GM18873 (cell line): Measurements from ENCODE around the gene TMEM134.
A peak's percentile ranks its signal among the peaks of the same experiment; 100 is the strongest.
"Not testable (repeated sequence)": the region's sequence is repeated elsewhere in the genome, so short reads cannot be mapped to it uniquely, and the experiment has no call there.

Experiments
- ATAC-seq: cut with Tn5 transposase; IDR thresholded peaks from one replicate; pipeline ENCODE4 v1.9.1; 2021; ENCODE audit warnings: mild to moderate bottlenecking, moderate library complexity, moderate number of reproducible peaks; ENCODE audit not compliant: unreplicated experiment, low FRiP score

Gene TMEM134

DNA sequence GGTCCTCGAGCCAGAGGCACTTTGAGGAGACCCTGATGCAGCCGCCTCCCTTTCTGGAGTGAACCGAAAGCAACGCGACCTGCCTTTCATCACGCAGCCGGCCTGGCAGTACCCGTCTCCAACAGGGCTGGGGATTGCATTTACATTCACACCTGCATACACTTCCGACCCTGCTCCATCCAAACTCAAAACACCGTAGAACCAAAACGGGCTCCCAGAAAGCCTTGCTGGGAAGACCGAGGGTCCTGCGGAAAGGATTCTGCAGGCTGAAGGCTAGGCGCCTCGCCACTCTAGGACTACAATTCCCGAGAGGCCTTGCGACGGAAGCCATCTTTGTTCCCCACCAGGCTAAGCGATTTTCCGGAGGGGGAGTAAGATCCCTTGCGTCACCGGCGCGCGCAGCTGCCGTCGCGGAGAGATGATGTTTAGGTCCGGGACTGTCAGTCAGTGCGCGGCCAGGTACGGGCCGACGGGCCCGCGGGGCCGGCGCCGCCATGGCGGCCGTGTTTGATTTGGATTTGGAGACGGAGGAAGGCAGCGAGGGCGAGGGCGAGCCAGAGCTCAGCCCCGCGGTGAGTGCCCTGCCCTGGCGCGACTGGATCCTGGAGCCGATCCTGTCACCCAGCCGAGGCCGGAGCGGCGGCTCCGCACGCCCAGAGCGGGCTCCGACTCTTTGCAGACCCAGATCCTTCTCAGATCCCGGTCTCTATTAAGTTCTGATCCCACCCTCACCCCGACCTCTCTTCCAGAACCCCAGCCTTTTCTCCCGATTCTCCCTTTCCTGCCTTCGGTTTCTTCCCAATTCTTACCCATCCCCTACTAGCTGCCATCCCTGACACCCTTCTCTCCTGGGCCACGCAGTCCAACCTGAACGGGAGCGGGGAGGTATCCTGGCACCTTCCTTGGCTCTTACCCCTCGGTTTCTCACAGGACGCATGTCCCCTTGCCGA lies 40.7 kb downstream of the TMEM134 start, which contains the start of gene RPS6KB2:
TSS of gene RPS6KB2 (plus strand) at position 443 of the 950 bp plus-strand sequence. CDS start at position 495, 52 bp downstream.
- peak; percentile 71 for ATAC-seq

DNA sequence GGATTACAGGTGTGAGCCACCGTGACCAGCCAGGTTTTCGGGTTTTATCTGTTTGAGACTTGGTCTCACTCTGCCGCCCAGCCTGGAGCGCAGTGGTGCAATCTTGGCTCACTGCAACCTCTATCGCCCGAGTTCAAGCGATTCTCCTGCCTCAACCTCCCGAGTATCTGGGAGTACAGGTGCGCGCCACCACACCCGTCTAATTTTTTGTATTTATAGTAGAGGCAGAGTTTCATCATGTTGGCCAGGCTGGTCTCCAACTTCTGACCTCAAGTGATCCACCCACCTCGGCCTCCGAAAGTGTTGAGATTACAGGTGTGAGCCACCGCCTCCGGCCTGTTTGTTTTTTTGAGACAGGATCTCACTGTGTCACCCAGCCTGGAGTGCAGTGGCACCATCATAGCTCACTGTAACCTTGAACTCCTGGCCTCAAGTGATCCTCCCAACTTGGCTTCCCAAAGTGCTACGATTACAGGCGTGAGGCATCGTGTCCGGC lies 41.6 kb downstream of the TMEM134 start:
- not testable (repeated sequence) for ATAC-seq

DNA sequence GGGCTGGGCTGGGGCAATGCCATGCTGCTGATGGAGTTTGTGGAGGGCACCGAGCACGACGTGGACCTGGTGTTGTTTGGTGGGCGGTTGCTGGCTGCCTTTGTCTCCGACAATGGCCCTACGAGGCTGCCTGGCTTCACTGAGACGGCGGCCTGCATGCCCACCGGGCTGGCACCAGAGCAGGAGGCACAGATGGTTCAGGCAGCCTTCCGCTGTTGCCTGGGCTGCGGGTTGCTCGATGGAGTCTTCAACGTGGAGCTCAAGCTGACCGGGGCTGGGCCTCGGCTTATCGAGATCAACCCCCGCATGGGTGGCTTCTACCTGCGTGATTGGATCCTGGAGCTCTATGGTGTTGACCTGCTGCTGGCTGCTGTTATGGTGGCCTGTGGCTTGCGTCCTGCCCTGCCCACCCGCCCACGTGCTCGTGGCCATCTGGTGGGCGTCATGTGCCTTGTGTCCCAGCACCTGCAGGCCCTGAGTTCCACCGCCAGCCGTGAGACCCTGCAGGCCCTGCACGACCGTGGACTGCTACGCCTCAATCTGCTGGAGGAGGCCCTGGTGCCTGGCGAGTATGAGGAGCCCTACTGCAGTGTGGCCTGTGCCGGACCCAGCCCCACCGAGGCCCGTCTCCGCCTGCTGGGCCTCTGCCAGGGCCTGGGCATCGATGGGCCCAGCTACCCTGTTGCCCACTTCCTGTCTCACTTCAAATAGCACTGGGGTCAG lies 45.0 kb downstream of the TMEM134 start:
- ATAC-seq, result no peak

DNA sequence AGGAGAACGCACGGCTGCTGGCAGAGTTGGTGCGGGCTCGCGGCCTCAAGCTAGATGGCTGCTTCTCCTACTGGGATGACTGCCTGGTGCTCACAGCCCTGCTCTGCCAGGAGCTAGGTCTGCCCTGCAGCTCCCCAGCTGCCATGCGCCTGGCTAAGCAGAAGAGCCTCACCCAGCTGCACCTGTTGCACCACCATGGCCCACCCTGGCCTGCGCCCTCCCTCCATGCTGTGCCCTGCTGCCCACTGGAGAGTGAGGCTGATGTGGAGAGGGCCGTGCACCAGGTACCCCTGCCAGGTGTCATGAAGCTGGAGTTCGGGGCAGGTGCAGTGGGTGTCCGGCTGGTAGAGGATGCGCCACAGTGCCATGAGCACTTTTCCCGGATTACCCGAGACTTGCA lies 45.6 kb downstream of the TMEM134 start:
- ATAC-seq, result no peak

DNA sequence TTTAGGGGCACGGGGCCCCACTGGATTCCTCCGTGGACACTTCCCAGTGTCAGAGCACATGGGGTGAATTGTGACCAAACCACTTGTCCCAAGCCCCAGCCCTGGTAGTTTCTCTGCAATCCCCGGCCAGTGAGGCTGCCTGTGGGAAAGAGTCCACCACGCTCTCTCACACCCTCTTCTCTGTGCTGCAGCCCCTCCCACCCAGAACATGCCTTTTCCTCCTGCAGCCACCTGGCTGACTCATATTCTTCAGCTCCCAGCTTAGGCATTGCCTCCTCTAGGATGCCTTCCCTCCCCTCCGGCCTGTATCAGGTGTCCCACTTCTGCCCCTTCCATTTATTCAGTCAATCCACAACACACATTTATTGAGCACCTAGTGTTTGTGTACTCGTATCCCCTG lies 46.2 kb downstream of the TMEM134 start:
- ATAC-seq, result no peak

DNA sequence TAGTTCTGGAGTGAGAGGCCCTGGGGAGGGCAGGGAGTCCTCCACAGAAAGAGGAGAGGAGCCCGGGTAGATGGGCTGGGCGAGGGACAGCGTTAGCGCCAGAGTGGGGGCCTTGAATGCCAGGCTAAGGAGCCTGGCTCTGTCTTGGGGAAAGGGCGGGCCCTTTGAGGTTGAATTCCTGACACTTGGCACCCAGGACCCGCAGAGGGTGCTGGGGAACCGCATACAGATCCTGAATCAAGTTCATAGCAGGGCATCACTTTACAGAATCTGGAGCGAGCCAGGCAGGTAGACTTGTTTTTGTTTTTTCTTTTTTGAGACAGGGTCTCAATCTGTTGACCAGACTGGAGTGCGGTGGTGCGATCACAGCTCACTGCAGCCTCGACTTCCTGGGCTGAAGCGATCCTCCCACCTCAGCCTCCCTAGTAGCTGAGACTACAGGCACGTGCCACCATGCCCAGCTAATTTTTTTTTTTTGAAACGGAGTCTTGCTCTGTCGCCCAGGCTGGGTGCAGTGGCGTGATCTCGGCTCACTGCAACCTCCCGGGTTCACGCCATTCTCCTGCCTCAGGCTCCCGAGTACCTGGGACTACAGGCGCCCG lies 47.5 kb downstream of the TMEM134 start:
- ATAC-seq, result no peak

DNA sequence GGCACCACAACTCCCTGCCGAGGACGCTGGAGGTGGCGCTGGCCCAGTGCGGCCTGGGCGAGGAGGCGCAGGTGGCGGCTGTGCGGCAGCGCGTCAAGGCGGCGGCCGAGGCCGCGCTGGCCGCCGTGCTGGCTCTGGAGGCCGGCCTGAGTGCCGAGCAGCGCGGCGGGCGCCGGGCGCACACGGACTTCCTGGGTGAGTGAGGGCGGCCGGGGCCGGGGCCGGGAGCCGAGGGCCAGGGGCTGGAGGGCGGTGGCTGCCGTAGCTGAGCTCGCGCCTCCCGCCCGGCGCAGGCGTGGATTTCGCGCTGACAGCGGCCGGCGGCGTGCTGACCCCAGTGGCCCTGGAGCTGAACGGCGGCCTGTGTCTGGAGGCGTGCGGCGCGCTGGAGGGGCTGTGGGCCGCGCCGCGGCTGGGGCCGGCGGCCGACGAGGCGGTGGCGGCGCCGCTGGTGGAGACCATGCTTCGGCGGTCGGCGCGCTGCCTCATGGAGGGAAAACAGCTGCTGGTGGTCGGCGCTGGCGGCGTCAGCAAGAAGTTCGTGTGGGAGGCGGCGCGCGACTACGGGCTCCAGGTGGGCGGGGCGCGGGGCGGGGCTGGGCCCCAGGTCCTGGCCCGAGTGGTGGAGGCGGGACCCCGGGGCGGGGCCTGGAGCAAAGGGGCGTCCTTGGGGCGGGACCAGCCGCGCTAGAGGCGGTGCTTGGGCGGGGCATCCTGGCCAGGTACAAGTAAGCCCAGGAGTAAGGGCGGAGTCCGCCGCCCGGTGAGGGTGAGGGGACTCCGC lies 48.2 kb downstream of the TMEM134 start:
- ATAC-seq, result peak; percentile 62

DNA sequence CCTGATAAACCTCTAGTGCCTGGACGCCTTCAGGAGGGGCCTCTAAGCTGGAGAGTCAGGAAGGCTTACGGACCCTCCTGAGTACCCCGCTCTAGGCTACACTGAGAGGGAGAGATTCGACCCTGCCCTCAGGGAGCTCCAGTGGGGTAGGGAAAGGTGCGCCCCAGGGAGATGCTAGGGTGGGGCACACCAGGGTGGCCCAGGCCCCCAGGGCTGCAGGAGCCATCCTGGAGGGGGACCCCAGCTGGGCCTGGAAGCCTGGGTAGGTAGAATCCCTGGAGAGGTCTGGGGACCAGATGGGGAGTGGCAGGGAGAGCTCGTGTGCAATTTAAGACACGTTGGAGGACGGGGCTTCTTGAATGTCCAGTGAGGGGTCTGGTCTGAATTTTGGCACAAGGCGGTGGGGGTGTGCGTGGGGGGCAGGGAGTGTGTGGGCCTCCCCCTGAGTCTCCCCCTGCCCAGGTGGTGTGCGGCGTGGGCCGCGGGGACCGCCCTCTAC lies 48.9 kb downstream of the TMEM134 start:
- no peak for ATAC-seq

DNA sequence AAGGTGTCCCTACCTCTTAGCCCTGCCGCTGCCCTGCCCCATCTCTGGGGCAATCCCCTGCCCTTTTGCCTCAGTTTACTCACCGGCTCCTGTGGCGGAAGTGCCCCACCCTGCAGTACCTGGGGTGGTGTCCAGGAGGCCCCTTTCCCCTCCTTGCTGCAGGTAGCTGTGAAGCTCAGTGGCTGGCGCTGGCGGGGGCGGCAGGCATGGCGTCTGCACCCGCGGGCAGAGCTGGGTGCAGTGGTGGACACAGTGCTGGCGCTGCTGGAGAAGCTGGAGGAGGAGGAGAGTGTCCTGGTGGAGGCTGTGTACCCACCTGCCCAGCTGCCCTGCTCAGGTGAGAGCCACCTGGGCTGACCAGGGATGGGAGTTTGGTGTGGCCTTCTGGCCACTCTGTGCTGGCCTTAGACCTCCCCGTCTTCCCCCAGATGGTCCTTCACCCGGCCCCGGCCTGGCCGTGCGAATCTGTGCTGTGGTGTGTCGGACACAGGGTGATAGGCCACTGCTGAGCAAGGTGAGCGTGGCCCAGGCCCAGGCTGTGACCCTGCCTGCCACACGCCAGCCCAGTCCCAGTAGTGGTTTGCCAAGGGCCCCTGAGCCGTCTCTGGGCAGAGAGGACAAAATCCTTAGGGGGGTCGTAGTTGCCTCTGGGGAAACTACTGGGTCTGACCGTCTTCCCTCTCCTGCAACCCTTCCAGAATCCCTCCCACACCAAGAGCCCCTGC lies 49.6 kb downstream of the TMEM134 start:
- no peak for ATAC-seq

DNA sequence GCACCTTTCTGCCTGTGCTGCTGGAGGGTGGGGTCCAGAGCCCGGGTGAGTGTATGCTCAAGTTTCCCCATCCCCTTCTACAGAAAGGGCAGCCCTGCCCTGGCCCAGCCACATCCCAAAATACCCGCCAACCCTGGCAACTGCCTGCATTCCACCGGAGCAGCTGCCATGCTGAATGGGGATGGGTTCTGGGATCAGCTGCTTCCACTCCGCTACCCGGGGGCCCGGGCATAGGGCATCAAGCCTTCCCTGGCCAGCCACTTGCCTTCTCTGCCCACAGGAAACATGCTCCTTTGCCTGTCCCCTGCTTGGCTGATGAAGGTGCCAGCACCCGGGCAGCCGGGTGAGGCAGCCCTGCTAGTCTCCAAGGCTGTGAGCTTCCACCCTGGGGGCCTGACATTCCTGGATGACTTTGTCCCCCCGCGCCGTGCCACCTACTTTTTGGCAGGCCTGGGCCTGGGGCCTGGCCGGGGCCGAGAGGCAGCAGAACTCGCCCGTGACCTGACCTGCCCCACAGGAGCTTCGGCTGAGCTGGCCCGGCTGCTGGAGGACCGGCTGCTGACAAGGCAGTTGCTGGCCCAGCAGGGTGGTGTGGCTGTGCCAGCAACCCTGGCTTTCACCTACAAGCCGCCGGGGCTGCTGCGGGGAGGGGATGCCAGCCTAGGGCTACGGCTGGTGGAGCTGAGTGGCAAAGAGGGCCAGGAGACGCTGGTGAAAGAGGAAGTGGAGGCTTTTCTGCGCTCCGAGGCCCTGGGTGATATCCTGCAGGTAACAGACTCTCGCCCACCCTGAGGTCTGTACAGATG lies 50.4 kb downstream of the TMEM134 start:
- no peak for ATAC-seq

DNA sequence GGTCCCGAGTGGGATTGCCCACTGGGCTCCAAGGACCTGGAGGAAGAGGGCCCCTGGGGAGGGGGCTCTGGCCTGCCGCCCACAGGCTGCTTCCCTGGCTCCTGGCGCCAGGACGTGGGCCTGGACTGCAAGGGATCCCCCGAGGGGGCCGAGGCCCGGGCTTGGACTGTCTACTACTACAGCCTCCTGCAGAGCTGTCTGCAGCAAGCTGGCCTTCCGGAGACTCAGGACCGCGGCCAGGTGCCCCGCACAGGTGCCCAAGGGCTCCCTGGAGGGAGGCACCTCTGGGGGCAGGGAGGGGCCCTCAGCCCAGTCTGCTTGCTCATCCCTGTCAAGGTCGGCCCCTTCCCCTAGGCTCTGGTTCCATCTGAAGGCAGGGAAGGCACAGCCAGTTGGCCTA lies 51.6 kb downstream of the TMEM134 start:
- ATAC-seq, result no peak

DNA sequence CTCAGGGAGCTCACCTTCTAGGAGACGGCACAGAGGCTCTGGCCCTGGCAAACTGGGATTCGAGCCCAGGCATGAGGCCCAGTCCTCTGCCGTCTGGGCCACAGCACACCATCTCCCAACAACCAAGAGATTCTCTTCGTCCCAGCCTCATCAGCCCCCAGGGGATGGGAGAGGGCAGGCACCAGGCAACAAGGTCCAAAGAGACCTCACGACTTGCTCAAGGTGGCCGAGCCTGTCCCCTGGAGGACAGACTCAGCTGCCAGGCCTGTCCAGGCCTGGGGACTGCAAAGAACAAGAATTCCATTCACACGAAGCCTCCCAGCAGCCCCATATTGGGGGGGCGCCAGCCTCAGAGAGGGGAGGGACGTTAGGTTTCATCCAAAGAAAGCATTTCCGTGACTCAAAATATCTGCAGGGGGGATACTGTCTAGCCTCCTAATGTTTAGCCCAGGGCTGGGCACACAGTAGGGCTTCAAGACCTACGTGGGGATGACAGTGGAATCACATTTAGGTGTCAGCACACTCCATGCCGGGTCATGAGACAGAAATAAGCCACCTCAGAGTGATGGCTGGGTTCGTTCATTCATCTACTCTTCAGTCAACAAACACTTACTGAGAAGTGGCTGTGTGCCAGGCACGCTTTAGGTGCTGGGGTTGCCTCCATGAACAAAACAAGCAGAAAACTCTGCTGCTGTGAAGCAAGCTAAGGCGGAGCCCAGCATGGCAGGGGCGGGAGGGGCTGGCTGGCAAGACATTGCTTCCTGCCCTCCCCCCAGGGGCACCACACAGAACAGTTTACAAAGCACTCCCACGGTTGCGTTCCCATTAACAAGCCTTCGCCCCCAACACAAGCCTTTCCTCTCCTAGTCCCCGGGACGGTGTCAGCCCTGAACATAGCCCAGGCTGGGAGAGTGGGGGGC lies 52.4 kb downstream of the TMEM134 start:
- no peak for ATAC-seq

DNA sequence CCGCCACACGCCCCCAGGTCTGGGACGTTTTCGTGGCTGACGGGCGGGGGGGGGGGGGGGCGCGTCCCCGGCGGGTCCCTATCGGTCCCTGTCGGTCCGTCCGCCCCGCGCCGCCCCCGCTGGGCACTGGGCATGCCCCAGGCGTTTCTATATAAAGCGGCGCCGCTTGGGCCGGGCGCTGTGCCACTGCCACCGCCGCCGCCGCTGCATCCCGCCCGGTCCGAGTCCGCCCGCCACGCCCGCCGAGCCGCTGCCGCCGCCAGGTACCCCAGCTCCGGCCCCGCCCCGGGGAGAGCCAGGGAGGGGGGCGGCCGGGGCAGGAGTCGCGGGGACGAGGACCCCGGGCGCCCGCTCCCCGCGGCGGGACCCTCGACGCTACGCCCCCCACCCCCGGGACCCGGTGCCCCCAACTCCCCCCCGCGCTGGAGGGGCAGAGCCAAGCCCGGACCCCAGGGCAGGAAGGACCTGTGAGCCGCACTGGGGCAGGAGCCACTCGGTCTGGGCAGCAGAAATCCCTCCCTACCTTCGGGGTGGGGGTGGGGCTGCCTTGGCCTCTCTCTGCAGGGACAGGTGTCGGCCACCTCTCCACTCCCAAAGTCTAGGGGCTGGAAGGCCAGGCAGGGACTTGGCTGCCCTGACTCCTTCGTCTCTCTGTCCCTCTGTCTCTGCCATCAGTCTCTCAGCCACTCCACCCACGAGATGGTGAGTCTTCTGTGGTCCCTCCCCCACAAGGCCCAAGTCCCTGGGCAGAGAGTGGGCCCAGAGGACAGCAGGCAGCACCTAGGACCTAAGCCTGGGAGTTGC lies 53.3 kb downstream of the TMEM134 start, which contains the start of gene CARNS1:
TSS of gene CARNS1 (plus strand) at position 178 of the 804 bp plus-strand sequence. CDS start at position 700, 522 bp downstream.
- ATAC-seq, result no peak

DNA sequence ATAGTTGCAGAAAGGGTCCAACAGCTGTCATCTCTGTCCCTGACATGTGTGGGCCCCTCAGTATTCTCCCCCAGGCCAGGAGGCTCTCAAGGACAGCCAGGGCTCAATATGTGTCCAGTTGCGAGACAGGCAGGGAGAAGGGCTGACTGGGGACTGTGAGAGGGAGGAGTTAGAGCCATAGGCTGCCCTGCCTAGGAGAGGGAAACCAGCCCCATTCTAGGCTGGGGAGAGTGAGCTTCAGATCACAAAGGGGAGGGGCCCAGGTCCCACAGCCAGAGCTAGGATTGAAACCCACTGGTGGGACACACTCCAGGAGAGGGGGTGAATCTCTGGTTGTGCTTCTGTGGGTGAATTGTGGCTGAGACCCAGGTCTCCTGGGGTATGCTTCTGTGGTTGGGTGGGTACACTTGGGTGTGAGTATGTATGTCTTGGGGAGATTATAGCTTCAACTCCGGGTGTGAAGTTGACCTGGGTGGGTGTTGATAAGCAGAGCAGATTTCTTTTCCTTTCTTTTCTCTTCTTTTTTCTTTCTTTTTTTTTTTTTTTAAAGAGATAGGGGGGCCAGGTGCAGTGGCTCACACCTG lies 55.7 kb downstream of the TMEM134 start:
- no peak for ATAC-seq

DNA sequence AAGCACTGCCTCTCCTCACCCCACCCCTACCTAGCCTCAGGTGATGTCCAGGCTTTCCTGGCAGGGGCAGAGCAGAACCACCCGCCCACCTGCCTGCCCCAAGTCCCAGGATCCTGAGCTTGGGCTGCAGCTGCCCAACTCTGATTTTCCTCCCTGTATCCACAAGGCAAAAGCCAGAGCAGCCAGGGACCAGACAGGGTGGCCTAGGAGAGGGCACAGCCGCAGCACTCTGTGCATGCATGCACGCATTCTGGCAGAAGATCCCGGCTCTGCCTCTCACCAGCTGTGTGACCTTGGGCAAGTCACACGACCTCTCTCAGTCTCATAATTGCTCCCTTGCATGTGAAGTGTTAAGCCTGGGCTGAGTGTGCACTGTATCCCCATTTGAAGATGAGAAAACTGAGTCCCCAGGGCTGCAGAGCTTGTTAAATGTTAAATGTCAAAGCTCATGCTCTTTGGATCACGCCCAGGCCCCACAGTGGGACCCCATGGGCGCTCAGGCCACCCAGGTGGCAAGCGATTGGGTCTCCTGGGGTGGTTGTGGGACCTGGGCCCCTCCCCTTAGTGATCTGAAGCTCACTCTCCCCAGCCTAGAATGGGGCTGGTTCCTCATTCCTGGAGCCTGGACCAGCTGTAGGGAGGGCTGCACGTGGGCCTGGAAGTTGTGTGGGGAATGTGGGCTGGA lies 56.4 kb downstream of the TMEM134 start:
- ATAC-seq, result no peak

DNA sequence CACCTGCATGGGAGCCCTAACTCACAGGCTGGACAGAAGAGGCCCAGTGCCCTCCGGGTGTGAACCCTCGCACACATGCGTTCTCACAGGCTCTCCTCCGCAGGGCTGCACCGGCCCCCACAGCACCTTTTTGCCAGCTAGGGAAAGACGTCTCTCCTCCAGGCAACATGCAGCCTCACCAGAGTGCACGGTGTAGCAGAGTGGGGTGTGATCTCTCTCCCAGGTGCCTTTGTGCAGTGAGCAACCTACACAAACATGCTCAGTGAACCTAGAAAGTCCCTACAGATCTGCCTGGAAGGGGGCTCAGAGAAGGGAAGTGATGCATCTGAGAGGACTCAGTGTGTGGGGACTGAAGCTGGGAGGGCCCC lies 57.3 kb downstream of the TMEM134 start:
- ATAC-seq, result no peak
